ENCODE data around the gene METTL26.
"Not testable (repeated sequence)": the region's sequence is repeated elsewhere in the genome, so short reads cannot be mapped to it uniquely, and the experiment has no call there.

METTL26 gene

GRCh38 chr16:609984-610383 is 26.1 kb downstream of the METTL26 start:
- no peak for ATAC-seq (replicated peaks)
- H3K4me1 Mint-ChIP-seq (ENCODE audit: low read depth in 2 of 2) = peaks cover 16% of the 10 kb centered on the region in 2 donors
- DNase-seq = no peak
- no peak overlapping the region for H3K4me3 Mint-ChIP-seq
- H3K27me3 Mint-ChIP-seq = no peaks in the 10 kb centered on the region
- H3K9me3 Mint-ChIP-seq = no peaks in the 10 kb centered on the region
- H3K27ac Mint-ChIP-seq = no peak overlapping the region
- H3K36me3 Mint-ChIP-seq (ENCODE audit: insufficient read depth) = no peaks in the 10 kb centered on the region

- H3K27ac Mint-ChIP-seq = no peak overlapping the region
Observed at GRCh38 chr16:609316-609715, 26.8 kb downstream of the METTL26 start.

GRCh38 chr16:608019-608418 is 28.1 kb downstream of the METTL26 start:
- Mint-ChIP-seq H3K27ac (no peak overlapping the region), H3K4me1 (ENCODE audit: low read depth in 2 of 2) (peaks cover 20 to 23% of the 10 kb centered on the region in 2 donors), H3K9me3 (no peaks in the 10 kb centered on the region), H3K27me3 (no peaks in the 10 kb centered on the region), H3K4me3 (no peak overlapping the region), H3K36me3 (ENCODE audit: insufficient read depth) (no peaks in the 10 kb centered on the region)
- ATAC-seq (replicated peaks) (no peak), DNase-seq (no peak)

More at GRCh38 chr16:609316-609715, 26.8 kb downstream of the METTL26 start:
- H3K4me3 Mint-ChIP-seq = no peak overlapping the region
- H3K27me3 Mint-ChIP-seq = no peaks in the 10 kb centered on the region
- no peak for DNase-seq
- H3K4me1 Mint-ChIP-seq (ENCODE audit: low read depth in 2 of 2) = peaks cover 12 to 16% of the 10 kb centered on the region in 2 donors
- H3K9me3 Mint-ChIP-seq = no peaks in the 10 kb centered on the region
- no peaks in the 10 kb centered on the region for H3K36me3 Mint-ChIP-seq (ENCODE audit: insufficient read depth)
- ATAC-seq (replicated peaks) = no peak

- Mint-ChIP-seq H3K9me3 (no peaks in the 10 kb centered on the region), H3K4me3 (no peak overlapping the region), H3K27ac (no peak overlapping the region), H3K4me1 (ENCODE audit: low read depth in 2 of 2) (peaks cover 20 to 27% of the 10 kb centered on the region in 2 donors), H3K36me3 (ENCODE audit: insufficient read depth) (no peaks in the 10 kb centered on the region), H3K27me3 (no peaks in the 10 kb centered on the region)
- ATAC-seq (replicated peaks) (no peak), DNase-seq (no peak)
Observed at GRCh38 chr16:606656-607307, 29.3 kb downstream of the METTL26 start.

- no peak overlapping the region for H3K4me3 Mint-ChIP-seq
- H3K27ac Mint-ChIP-seq = peak overlapping the region in 1 of 2 donors; percentile 45
- H3K9me3 Mint-ChIP-seq = no peaks in the 10 kb centered on the region
- ATAC-seq (replicated peaks) (no peak), DNase-seq (no peak)
- H3K27me3 Mint-ChIP-seq = no peaks in the 10 kb centered on the region
- peaks cover 3% of the 10 kb centered on the region for H3K36me3 Mint-ChIP-seq (ENCODE audit: insufficient read depth)
- peaks cover 12 to 17% of the 10 kb centered on the region in 2 donors for H3K4me1 Mint-ChIP-seq (ENCODE audit: low read depth in 2 of 2)
Observed at GRCh38 chr16:603933-604332, 32.2 kb downstream of the METTL26 start.

GRCh38 chr16:600781-601180 is 35.3 kb downstream of the METTL26 start:
- Mint-ChIP-seq H3K27ac (no peak overlapping the region), H3K36me3 (ENCODE audit: insufficient read depth) (peaks cover 13% of the 10 kb centered on the region), H3K9me3 (no peaks in the 10 kb centered on the region), H3K4me1 (ENCODE audit: low read depth in 2 of 2) (peaks cover 19 to 20% of the 10 kb centered on the region in 2 donors), H3K4me3 (no peak overlapping the region), H3K27me3 (no peaks in the 10 kb centered on the region)
- no peak for ATAC-seq (replicated peaks)
- no peak for DNase-seq

- ATAC-seq (replicated peaks) (no peak), DNase-seq (no peak)
- Mint-ChIP-seq H3K36me3 (ENCODE audit: insufficient read depth) (peaks cover 13% of the 10 kb centered on the region), H3K4me1 (ENCODE audit: low read depth in 2 of 2) (peaks cover 28 to 32% of the 10 kb centered on the region in 2 donors), H3K4me3 (no peak overlapping the region), H3K27me3 (no peaks in the 10 kb centered on the region), H3K27ac (peak overlapping the region in 1 of 2 donors; percentile 70), H3K9me3 (no peaks in the 10 kb centered on the region)
Observed at GRCh38 chr16:598823-599739, 37.0 kb downstream of the METTL26 start.

GRCh38 chr16:597655-598054 is 38.5 kb downstream of the METTL26 start:
- not testable (repeated sequence) for ATAC-seq (replicated peaks); H3K9me3 Mint-ChIP-seq; H3K4me3 Mint-ChIP-seq; H3K27me3 Mint-ChIP-seq; H3K27ac Mint-ChIP-seq; DNase-seq
- H3K36me3 Mint-ChIP-seq (ENCODE audit: insufficient read depth) = peaks cover 13% of the 10 kb centered on the region
- H3K4me1 Mint-ChIP-seq (ENCODE audit: low read depth in 2 of 2) = peaks cover 26 to 28% of the 10 kb centered on the region in 2 donors

GRCh38 chr16:596736-597060 is 39.4 kb downstream of the METTL26 start:
- Mint-ChIP-seq H3K9me3 (no peaks in the 10 kb centered on the region), H3K36me3 (ENCODE audit: insufficient read depth) (peaks cover 16% of the 10 kb centered on the region), H3K27me3 (no peaks in the 10 kb centered on the region), H3K4me3 (no peak overlapping the region), H3K27ac (peak overlapping the region; percentile 65 to 83), H3K4me1 (ENCODE audit: low read depth in 2 of 2) (peaks cover 30 to 34% of the 10 kb centered on the region in 2 donors)
- ATAC-seq (replicated peaks) = no peak
- no peak for DNase-seq

- peaks cover 36% of the 10 kb centered on the region in 2 donors for H3K4me1 Mint-ChIP-seq (ENCODE audit: low read depth in 2 of 2)
- H3K36me3 Mint-ChIP-seq (ENCODE audit: insufficient read depth) = peaks cover 18% of the 10 kb centered on the region
- no peaks in the 10 kb centered on the region for H3K9me3 Mint-ChIP-seq
- peak overlapping the region; percentile 65 to 83 for H3K27ac Mint-ChIP-seq
- ATAC-seq (replicated peaks) = peak; percentile 31
- H3K27me3 Mint-ChIP-seq = no peaks in the 10 kb centered on the region
- peak overlapping the region in 1 of 2 donors; percentile 41 for H3K4me3 Mint-ChIP-seq
- no peak for DNase-seq
Observed at GRCh38 chr16:595942-596735, 40.0 kb downstream of the METTL26 start.

- DNase-seq (no peak), ATAC-seq (replicated peaks) (no peak)
- peaks cover 23% of the 10 kb centered on the region for H3K36me3 Mint-ChIP-seq (ENCODE audit: insufficient read depth)
- H3K9me3 Mint-ChIP-seq = no peaks in the 10 kb centered on the region
- H3K27ac Mint-ChIP-seq = no peak overlapping the region
- peaks cover 41 to 44% of the 10 kb centered on the region in 2 donors for H3K4me1 Mint-ChIP-seq (ENCODE audit: low read depth in 2 of 2)
- no peaks in the 10 kb centered on the region for H3K27me3 Mint-ChIP-seq
- no peak overlapping the region for H3K4me3 Mint-ChIP-seq
Observed at GRCh38 chr16:595094-595528, 41.0 kb downstream of the METTL26 start.

GRCh38 chr16:593807-594206 is 42.3 kb downstream of the METTL26 start:
- Mint-ChIP-seq H3K9me3 (no peaks in the 10 kb centered on the region), H3K27me3 (no peaks in the 10 kb centered on the region), H3K36me3 (ENCODE audit: insufficient read depth) (peaks cover 31% of the 10 kb centered on the region), H3K27ac (peak overlapping the region in 1 of 2 donors; percentile 49), H3K4me1 (ENCODE audit: low read depth in 2 of 2) (peaks cover 41 to 44% of the 10 kb centered on the region in 2 donors), H3K4me3 (peak overlapping the region in 1 of 2 donors; percentile 7)
- DNase-seq (no peak), ATAC-seq (replicated peaks) (no peak)

GRCh38 chr16:593406-593805 is 42.7 kb downstream of the METTL26 start:
- Mint-ChIP-seq H3K9me3 (no peaks in the 10 kb centered on the region), H3K36me3 (ENCODE audit: insufficient read depth) (peaks cover 27% of the 10 kb centered on the region), H3K4me1 (ENCODE audit: low read depth in 2 of 2) (peaks cover 44 to 47% of the 10 kb centered on the region in 2 donors), H3K4me3 (peak overlapping the region in 1 of 2 donors; percentile 40), H3K27ac (peak overlapping the region in 1 of 2 donors; percentile 49), H3K27me3 (no peaks in the 10 kb centered on the region)
- no peak for DNase-seq
- ATAC-seq (replicated peaks) = no peak

Data from effector memory CD8-positive, alpha-beta T cell (primary cell).